ENCODE results near the gene DCST2. TPM values are rescaled to one million over a fixed set of nuclear protein-coding genes. Genes with fewer than 3 reads are reported as not detected.

DCST2 gene
- total and polyA plus RNA-seq, 10 of the 15 experiments (the other 5 are each of a cell fraction or from before 2014, with no cell fraction given), result 0.33 to 0.41 (median 0.36) TPM; not detected in 7

DNA sequence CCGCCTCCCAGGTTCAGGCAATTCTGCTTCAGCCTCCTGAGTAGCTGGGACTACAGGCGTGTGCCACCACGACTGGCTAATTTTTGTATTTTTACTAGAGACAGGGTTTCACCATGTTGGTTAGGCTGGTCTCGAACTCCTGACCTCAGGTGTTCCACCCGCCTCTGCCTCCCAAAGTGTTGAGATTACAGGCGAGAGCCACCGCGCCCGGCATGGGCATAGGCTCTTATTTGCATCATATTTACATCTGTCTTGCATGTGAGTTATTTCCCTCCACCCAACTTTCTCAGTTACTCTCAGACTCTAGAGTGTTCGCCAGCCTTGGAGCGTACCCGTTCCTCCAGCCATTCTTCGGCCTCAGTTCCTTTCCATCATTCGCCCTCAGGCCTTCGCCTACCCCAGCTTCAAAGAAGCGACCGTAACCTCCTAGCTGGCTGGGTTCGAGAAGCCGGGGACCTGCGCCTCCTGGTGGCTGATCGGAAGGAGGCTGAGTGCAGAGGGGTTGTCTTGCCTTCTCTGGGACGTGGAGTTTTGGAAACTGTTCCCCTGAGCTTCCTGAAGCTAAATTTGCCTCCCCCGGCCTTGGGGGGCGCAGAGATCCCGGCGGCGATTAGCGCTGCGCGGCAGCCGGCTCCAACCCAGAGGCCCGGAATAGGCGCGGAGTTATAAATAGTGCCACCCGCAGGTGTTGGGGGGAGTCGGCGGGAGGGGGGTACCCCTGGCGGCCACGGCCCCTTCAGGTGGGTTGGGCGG lies 34.6 kb downstream of the DCST2 start (continued):
- TF ChIP-seq CREB1 (IDR thresholded peaks at IDR 0.05; ENCODE audit: low read depth), result no peak
- no peak; the same call in 1 of the 2 replicates for TF ChIP-seq CREM (IDR thresholded peaks at IDR 0.05; ENCODE audit: low read depth)
- TF ChIP-seq, protein P1, sequence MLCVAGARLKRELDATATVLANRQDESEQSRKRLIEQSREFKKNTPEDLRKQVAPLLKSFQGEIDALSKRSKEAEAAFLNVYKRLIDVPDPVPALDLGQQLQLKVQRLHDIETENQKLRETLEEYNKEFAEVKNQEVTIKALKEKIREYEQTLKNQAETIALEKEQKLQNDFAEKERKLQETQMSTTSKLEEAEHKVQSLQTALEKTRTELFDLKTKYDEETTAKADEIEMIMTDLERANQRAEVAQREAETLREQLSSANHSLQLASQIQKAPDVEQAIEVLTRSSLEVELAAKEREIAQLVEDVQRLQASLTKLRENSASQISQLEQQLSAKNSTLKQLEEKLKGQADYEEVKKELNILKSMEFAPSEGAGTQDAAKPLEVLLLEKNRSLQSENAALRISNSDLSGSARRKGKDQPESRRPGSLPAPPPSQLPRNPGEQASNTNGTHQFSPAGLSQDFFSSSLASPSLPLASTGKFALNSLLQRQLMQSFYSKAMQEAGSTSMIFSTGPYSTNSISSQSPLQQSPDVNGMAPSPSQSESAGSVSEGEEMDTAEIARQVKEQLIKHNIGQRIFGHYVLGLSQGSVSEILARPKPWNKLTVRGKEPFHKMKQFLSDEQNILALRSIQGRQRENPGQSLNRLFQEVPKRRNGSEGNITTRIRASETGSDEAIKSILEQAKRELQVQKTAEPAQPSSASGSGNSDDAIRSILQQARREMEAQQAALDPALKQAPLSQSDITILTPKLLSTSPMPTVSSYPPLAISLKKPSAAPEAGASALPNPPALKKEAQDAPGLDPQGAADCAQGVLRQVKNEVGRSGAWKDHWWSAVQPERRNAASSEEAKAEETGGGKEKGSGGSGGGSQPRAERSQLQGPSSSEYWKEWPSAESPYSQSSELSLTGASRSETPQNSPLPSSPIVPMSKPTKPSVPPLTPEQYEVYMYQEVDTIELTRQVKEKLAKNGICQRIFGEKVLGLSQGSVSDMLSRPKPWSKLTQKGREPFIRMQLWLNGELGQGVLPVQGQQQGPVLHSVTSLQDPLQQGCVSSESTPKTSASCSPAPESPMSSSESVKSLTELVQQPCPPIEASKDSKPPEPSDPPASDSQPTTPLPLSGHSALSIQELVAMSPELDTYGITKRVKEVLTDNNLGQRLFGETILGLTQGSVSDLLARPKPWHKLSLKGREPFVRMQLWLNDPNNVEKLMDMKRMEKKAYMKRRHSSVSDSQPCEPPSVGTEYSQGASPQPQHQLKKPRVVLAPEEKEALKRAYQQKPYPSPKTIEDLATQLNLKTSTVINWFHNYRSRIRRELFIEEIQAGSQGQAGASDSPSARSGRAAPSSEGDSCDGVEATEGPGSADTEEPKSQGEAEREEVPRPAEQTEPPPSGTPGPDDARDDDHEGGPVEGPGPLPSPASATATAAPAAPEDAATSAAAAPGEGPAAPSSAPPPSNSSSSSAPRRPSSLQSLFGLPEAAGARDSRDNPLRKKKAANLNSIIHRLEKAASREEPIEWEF (IDR thresholded peaks at IDR 0.05; ENCODE audit: insufficient replicate concordance, low read depth, low read length), result no peak
- TF ChIP-seq MYC (IDR thresholded peaks at IDR 0.05; ENCODE audit: insufficient read depth, insufficient read length, insufficient replicate concordance, low read length, severe bottlenecking), result no peak
- TF ChIP-seq, protein P2, sequence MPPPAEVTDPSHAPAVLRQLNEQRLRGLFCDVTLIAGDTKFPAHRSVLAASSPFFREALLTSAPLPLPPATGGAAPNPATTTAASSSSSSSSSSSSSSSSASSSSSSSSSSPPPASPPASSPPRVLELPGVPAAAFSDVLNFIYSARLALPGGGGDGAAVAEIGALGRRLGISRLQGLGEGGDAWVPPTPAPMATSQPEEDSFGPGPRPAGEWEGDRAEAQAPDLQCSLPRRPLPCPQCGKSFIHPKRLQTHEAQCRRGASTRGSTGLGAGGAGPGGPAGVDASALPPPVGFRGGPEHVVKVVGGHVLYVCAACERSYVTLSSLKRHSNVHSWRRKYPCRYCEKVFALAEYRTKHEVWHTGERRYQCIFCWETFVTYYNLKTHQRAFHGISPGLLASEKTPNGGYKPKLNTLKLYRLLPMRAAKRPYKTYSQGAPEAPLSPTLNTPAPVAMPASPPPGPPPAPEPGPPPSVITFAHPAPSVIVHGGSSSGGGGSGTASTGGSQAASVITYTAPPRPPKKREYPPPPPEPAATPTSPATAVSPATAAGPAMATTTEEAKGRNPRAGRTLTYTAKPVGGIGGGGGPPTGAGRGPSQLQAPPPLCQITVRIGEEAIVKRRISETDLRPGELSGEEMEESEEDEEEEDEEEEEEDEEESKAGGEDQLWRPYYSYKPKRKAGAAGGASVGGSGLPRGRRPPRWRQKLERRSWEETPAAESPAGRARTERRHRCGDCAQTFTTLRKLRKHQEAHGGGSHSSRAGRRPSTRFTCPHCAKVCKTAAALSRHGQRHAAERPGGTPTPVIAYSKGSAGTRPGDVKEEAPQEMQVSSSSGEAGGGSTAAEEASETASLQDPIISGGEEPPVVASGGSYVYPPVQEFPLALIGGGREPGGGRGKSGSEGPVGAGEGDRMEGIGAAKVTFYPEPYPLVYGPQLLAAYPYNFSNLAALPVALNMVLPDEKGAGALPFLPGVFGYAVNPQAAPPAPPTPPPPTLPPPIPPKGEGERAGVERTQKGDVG (CRISPR knock-in tag; IDR thresholded peaks at IDR 0.05), result no peak
- TF ChIP-seq, protein P3, sequence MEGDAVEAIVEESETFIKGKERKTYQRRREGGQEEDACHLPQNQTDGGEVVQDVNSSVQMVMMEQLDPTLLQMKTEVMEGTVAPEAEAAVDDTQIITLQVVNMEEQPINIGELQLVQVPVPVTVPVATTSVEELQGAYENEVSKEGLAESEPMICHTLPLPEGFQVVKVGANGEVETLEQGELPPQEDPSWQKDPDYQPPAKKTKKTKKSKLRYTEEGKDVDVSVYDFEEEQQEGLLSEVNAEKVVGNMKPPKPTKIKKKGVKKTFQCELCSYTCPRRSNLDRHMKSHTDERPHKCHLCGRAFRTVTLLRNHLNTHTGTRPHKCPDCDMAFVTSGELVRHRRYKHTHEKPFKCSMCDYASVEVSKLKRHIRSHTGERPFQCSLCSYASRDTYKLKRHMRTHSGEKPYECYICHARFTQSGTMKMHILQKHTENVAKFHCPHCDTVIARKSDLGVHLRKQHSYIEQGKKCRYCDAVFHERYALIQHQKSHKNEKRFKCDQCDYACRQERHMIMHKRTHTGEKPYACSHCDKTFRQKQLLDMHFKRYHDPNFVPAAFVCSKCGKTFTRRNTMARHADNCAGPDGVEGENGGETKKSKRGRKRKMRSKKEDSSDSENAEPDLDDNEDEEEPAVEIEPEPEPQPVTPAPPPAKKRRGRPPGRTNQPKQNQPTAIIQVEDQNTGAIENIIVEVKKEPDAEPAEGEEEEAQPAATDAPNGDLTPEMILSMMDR (IDR thresholded peaks at IDR 0.05 in 2 of 3, conservative IDR thresholded peaks at IDR 0.05 in 1 of 3; ENCODE audit: control insufficient read depth in 2 of 3, extremely low read depth in 1 of 3, insufficient read depth in 1 of 3, low read depth in 3 of 3, low read length in 3 of 3), result peak; percentile 86 to 97 (median 95)
- peak; percentile 57; the same call in 1 of the 2 replicates for TF ChIP-seq ZNF217 (IDR thresholded peaks at IDR 0.05)
- TF ChIP-seq ZNF207 (IDR thresholded peaks at IDR 0.05; ENCODE audit: borderline replicate concordance), result peak; percentile 65; the same call in 1 of the 2 replicates
- no peak for TF ChIP-seq KDM1A (IDR thresholded peaks at IDR 0.05; ENCODE audit: borderline replicate concordance)
- TF ChIP-seq, protein P4, sequence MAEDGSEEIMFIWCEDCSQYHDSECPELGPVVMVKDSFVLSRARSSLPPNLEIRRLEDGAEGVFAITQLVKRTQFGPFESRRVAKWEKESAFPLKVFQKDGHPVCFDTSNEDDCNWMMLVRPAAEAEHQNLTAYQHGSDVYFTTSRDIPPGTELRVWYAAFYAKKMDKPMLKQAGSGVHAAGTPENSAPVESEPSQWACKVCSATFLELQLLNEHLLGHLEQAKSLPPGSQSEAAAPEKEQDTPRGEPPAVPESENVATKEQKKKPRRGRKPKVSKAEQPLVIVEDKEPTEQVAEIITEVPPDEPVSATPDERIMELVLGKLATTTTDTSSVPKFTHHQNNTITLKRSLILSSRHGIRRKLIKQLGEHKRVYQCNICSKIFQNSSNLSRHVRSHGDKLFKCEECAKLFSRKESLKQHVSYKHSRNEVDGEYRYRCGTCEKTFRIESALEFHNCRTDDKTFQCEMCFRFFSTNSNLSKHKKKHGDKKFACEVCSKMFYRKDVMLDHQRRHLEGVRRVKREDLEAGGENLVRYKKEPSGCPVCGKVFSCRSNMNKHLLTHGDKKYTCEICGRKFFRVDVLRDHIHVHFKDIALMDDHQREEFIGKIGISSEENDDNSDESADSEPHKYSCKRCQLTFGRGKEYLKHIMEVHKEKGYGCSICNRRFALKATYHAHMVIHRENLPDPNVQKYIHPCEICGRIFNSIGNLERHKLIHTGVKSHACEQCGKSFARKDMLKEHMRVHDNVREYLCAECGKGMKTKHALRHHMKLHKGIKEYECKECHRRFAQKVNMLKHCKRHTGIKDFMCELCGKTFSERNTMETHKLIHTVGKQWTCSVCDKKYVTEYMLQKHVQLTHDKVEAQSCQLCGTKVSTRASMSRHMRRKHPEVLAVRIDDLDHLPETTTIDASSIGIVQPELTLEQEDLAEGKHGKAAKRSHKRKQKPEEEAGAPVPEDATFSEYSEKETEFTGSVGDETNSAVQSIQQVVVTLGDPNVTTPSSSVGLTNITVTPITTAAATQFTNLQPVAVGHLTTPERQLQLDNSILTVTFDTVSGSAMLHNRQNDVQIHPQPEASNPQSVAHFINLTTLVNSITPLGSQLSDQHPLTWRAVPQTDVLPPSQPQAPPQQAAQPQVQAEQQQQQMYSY (CRISPR knock-in tag; IDR thresholded peaks at IDR 0.05), result no peak
- TF ChIP-seq ZSCAN29 (IDR thresholded peaks at IDR 0.05), result no peak
- TF ChIP-seq ETV6 (conservative IDR thresholded peaks at IDR 0.05 in 1 of 2, IDR thresholded peaks at IDR 0.05 in 1 of 2; ENCODE audit: borderline replicate concordance in 1 of 2, low read depth in 1 of 2), result 0 out of 4 replicates have a peak, but pooled peaks of 1 of the 2 experiments have one; percentile 8
- no peak for TF ChIP-seq ZNF622 (IDR thresholded peaks at IDR 0.05)
